Thyroid gland (tissue), 4 donors: ENCODE data around the gene INTS15. TPM values are rescaled to one million over a fixed set of nuclear protein-coding genes. Genes with fewer than 3 reads are reported as not detected.
A peak's percentile ranks its signal among the peaks of the same experiment; 100 is the strongest.

Experiments
- DNase-seq, 2 donors: peaks; one replicate each; pipeline ENCODE4 v3.0.0-alpha.2; 2019
- H3K27ac ChIP-seq, 3 donors: fragments of 200-600 bp; sonication (generic); 1 replicate in 2 of 3; 2 replicates in 1 of 3; pipeline ENCODE4 v1.5.1; 2016 to 2019; ENCODE audit warnings: mild to moderate bottlenecking in 1 of 3, moderate library complexity in 1 of 3
- H3K27me3 ChIP-seq: fragments of 200-600 bp; sonication (generic); one replicate; pipeline ENCODE4 v1.5.1; 2019
- H3K36me3 ChIP-seq, 2 donors: fragments of 200-600 bp; sonication (generic); one replicate each; pipeline ENCODE4 v1.5.1; 2016 to 2019
- H3K4me1 ChIP-seq, 2 donors: fragments of 200-600 bp; sonication (generic); one replicate each; pipeline ENCODE4 v1.5.1; 2017 to 2019
- H3K4me3 ChIP-seq, 3 donors: fragments of 200-600 bp; sonication (generic); replicated peaks in 1 of 3; 1 replicate in 2 of 3; 2 replicates in 1 of 3; pipeline ENCODE4 v1.5.1; 2016; ENCODE audit warnings: mild to moderate bottlenecking in 1 of 3
- H3K9me3 ChIP-seq: fragments of 200-600 bp; sonication (generic); one replicate; pipeline ENCODE4 v1.5.1; 2017
- POLR2A ChIP-seq, 2 donors: fragments of 450-650 bp; IDR thresholded peaks; one replicate each; pipeline ENCODE4 v1.6.1; 2017; ENCODE audit warnings: antibody characterized with exemption in 2 of 2, mild to moderate bottlenecking in 2 of 2, moderate library complexity in 1 of 2
- WGBS, 2 donors: methylation state at CpG; one replicate each; pipeline ENCODE4 v1.1.5; 2017; 5-methylcytosine and 5-hydroxymethylcytosine counted together
- intact Hi-C: fragments of 100-400 bp; cut with DNase I; formaldehyde crosslinking; loops from one replicate; pipeline ENCODE4 v1.15.1; 2023
- total RNA-seq, 4 donors: library from RNA; depleted of rRNA; stranded (reverse); fragments of >200 nt; gene quantifications; one replicate each; pipeline ENCODE4 v1.2.3, GENCODE V29; 2016
- TF ChIP-seq, protein P1 (sequence below), 6 experiments: fragments of 200-600 bp in 3 of 6; fragments of 450-650 bp in 3 of 6; sonication (generic) in 3 of 6; IDR thresholded peaks; one replicate each; pipeline ENCODE4 v1.5.1; 2016 to 2019; ENCODE audit warnings: antibody characterized with exemption in 6 of 6, mild to moderate bottlenecking in 2 of 6, inconsistent platforms in 1 of 6, moderate library complexity in 1 of 6

Gene INTS15
- total RNA-seq, 4 donors from 2014 or later = 22.7 to 42.9 (median 31.9) TPM

DNA sequence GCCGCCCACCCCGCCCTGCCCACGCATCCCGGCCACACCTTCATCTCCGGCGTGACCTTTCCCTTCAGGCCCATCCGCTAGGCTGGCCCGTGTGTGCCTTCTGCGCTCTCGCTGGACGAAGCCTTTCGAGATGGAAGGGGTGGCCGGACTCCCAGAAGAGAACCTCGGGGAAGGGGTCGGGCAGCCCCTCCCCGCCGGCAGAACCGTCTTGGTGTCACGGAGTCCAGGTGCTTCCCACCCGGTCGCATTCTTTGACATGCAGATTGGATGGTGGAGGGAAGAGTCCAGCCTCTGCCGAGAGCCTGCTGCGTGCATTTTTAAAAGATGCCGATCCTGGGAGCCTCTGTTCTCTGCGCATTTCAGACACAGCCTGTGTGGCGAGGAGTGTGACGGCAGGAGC is 18.3 kb downstream of the INTS15 start:
- Histone ChIP-seq H3K4me3 (no peak overlapping the region), H3K27me3 (no peaks in the 10 kb centered on the region), H3K4me1 (no peaks in the 10 kb centered on the region), H3K9me3 (no peaks in the 10 kb centered on the region), H3K36me3 (peaks cover 12 to 16% of the 10 kb centered on the region in 2 donors), H3K27ac (no peak overlapping the region)
- intact Hi-C loops = no loop called here
- WGBS, 2 donors = 89 to 94% methylated on average over 27 of the region's 27 CpGs
- no peak for TF ChIP-seq POLR2A (IDR thresholded peaks at IDR 0.05)
- TF ChIP-seq, protein P1, sequence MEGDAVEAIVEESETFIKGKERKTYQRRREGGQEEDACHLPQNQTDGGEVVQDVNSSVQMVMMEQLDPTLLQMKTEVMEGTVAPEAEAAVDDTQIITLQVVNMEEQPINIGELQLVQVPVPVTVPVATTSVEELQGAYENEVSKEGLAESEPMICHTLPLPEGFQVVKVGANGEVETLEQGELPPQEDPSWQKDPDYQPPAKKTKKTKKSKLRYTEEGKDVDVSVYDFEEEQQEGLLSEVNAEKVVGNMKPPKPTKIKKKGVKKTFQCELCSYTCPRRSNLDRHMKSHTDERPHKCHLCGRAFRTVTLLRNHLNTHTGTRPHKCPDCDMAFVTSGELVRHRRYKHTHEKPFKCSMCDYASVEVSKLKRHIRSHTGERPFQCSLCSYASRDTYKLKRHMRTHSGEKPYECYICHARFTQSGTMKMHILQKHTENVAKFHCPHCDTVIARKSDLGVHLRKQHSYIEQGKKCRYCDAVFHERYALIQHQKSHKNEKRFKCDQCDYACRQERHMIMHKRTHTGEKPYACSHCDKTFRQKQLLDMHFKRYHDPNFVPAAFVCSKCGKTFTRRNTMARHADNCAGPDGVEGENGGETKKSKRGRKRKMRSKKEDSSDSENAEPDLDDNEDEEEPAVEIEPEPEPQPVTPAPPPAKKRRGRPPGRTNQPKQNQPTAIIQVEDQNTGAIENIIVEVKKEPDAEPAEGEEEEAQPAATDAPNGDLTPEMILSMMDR (IDR thresholded peaks at IDR 0.05) = no peak
- no peak for DNase-seq

DNA sequence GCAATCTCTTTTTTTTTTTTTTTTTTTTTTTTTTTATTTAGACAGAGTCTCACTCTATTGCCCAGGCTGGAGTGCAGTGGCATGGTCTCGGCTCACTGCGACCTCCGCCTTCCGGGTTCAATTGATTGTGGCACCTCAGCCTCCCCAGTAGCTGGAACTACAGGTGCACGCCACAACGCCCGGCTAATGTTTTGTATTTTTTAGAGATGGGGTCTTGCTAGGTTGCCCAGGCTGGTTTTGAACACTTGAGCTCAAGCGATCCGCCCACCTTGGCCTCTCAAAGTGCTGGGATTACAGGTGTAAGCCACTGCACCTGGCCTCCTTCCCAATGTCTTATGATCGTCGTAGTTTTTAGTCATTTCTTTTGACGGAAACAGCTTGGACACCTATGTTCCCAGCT is 19.0 kb downstream of the INTS15 start:
- Histone ChIP-seq H3K4me1 (no peaks in the 10 kb centered on the region), H3K27me3 (no peaks in the 10 kb centered on the region), H3K9me3 (no peaks in the 10 kb centered on the region), H3K36me3 (peaks cover 8 to 16% of the 10 kb centered on the region in 2 donors), H3K27ac (no peak overlapping the region), H3K4me3 (no peak overlapping the region)
- intact Hi-C loops = no loop called here
- WGBS, 2 donors = 94 to 96% methylated on average over 12 of the region's 12 CpGs
- DNase-seq = no peak
- TF ChIP-seq, protein P1 (IDR thresholded peaks at IDR 0.05) = no peak
- no peak for TF ChIP-seq POLR2A (IDR thresholded peaks at IDR 0.05)

DNA sequence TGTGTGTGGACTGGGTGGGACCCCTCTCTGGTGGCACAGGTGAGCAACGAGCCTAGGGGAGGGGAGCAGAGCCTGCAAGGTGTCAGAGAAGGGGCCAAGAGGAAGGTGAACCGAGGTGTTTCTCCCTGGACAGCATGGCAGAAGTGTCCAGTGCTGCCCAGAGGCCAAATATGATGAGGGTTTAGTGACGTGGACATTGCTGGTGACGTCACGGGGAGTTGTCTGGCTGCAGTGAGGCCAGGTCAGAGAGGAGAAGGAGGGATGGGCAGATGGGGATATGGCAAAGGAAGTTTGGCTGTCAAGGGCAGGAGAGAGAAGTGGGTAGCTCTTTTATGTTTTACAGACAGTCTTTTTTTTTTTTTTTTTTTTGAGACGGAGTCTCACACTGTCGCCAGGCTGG is 23.0 kb downstream of the INTS15 start:
- intact Hi-C loops = no loop called here
- WGBS, 2 donors = 70 to 75% methylated on average over 7 of the region's 7 CpGs
- Histone ChIP-seq H3K9me3 (no peaks in the 10 kb centered on the region), H3K27ac (no peak overlapping the region), H3K27me3 (no peaks in the 10 kb centered on the region), H3K36me3 (peaks cover 6% of the 10 kb centered on the region in 2 donors), H3K4me1 (peaks cover 6 to 15% of the 10 kb centered on the region in 2 donors), H3K4me3 (no peak overlapping the region)
- TF ChIP-seq, protein P1 (IDR thresholded peaks at IDR 0.05) = no peak
- no peak for TF ChIP-seq POLR2A (IDR thresholded peaks at IDR 0.05)
- no peak for DNase-seq

DNA sequence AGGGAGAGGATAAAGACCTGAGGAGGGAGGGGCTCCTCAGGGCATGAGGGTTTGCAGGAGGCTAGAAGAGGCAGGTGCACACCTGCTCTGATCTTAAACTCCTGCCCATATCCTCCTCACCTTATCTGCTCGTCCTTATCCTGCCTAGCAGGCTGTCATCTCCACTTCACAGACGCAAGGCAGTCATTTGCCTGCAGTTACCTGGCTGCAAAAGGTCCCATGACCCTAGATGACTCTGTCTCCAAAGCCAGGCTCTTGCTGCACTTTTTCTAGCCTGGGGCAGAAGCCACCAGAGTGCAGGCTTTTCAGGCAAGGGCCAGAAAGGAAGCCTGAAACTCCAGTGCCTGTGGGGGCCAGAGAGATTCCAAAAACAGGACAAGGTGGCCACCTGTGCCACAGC is 23.9 kb downstream of the INTS15 start:
- no peaks in the 10 kb centered on the region for H3K36me3 ChIP-seq
- TF ChIP-seq POLR2A (IDR thresholded peaks at IDR 0.05) = no peak
- TF ChIP-seq, protein P1 (IDR thresholded peaks at IDR 0.05) = no peak
- peaks cover 6 to 15% of the 10 kb centered on the region in 2 donors for H3K4me1 ChIP-seq
- no peak overlapping the region for H3K27ac ChIP-seq
- no peak for DNase-seq
- WGBS, 2 donors = 33 to 44% methylated on average over 2 of the region's 2 CpGs
- H3K27me3 ChIP-seq = no peaks in the 10 kb centered on the region
- H3K9me3 ChIP-seq = no peaks in the 10 kb centered on the region
- H3K4me3 ChIP-seq = no peak overlapping the region
- intact Hi-C loops = no loop called here

DNA sequence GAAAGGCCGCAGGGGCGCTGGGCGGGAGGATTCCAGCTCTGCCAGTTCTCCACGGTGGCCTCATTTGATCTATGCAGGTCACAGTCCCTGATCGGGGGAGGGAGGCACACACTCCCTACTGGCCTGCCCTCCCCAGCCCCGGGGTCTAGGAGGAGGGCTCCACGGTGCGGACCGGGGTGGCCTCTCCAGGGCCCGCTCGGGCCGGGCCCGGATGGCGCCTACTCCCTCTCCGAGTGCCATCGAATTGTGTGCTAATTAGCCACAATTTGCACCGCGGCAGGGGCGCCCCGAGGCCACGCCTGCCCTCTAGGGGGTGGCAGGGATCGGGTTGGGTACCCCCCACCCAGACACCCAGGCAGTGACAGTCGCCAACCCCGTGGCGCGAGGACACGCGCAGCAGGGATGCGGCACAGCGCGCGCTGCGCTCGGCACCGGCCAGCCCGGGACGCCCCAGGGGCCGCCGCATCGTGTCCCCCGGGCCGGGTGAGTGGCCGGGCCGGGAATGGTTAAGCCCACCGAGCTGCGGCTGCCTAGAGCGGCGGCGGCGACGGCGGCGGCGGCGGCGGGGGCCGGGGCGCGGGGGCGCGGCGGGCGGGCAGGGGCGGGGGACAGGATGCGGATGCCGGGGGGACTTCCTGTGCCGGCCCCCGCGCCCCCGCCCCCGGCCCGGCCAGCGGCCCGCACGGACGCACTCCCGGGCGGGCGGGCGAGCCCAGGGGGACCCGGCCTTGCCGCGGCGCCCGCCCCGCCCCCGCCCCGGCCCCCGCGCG is 25.3 kb downstream of the INTS15 start, which contains the start of gene ZNF853:
TSS of gene ZNF853 (plus strand) at position 658 of the 770 bp plus-strand sequence. CDS start 565 bp downstream, outside the sequence.
- peak within 1 kb of the TSS in 1 of 3 donors; percentile 17 for H3K27ac ChIP-seq
- no peaks in the 10 kb centered on the region for H3K36me3 ChIP-seq
- H3K9me3 ChIP-seq = no peaks in the 10 kb centered on the region
- WGBS, 2 donors = 49 to 58% methylated on average over 5 to 6 of the region's 91 CpGs
- no peaks in the 10 kb centered on the region for H3K27me3 ChIP-seq
- no peak for TF ChIP-seq POLR2A (IDR thresholded peaks at IDR 0.05)
- TF ChIP-seq, protein P1 (IDR thresholded peaks at IDR 0.05) = peak in 1 of 6 experiments; percentile 4
- H3K4me3 ChIP-seq = peak within 1 kb of the TSS; percentile 10 to 83 (median 22)
- intact Hi-C loops = no loop called here
- H3K4me1 ChIP-seq = peaks cover 6 to 15% of the 10 kb centered on the region in 2 donors
- peak; percentile 13 to 30 for DNase-seq
